Smooth muscle cell (in vitro differentiated cells): ENCODE data around the gene RAB8A. TPM values are rescaled to one million over a fixed set of nuclear protein-coding genes. Genes with fewer than 3 reads are reported as not detected.
A peak's percentile ranks its signal among the peaks of the same experiment; 100 is the strongest.

ENCODE experiments used
- DNase-seq: peaks from one replicate; lab custom pipeline; 2025; ENCODE audit not compliant: unreplicated experiment; lab: John Stamatoyannopoulos, UW
- H2AFZ ChIP-seq: fragments of 200-600 bp; sonication (generic); 2 replicates; pipeline ENCODE4 v1.6.0; 2016; ENCODE audit warnings: antibody characterized with exemption, low read depth, mild to moderate bottlenecking
- H3F3A ChIP-seq: fragments of 200-600 bp; sonication (generic); 2 replicates; pipeline ENCODE4 v1.6.0; 2017; ENCODE audit warnings: antibody characterized with exemption, low read depth
- H3K27ac ChIP-seq: fragments of 200-600 bp; sonication (generic); 2 replicates; pipeline ENCODE4 v1.5.1; 2016; ENCODE audit warnings: low read depth, mild to moderate bottlenecking
- H3K27me3 ChIP-seq: fragments of 200-600 bp; sonication (generic); 2 replicates; pipeline ENCODE4 v1.6.1; 2016; ENCODE audit warnings: low read depth, mild to moderate bottlenecking
- H3K36me3 ChIP-seq: fragments of 200-600 bp; sonication (generic); 2 replicates; pipeline ENCODE4 v1.5.1; 2016; ENCODE audit warnings: low read depth
- H3K4me1 ChIP-seq: fragments of 200-600 bp; sonication (generic); 2 replicates; pipeline ENCODE4 v1.5.1; 2016; ENCODE audit warnings: low read depth
- H3K4me2 ChIP-seq: fragments of 200-600 bp; sonication (generic); 2 replicates; pipeline ENCODE4 v1.6.0; 2016; ENCODE audit warnings: mild to moderate bottlenecking
- H3K4me3 ChIP-seq: fragments of 200-600 bp; sonication (generic); 2 replicates; pipeline ENCODE4 v1.5.1; 2016; ENCODE audit warnings: mild to moderate bottlenecking
- H3K79me2 ChIP-seq: fragments of 200-600 bp; sonication (generic); 2 replicates; pipeline ENCODE4 v1.6.0; 2016; ENCODE audit warnings: low read depth, mild to moderate bottlenecking
- H3K9ac ChIP-seq: fragments of 200-600 bp; sonication (generic); 2 replicates; pipeline ENCODE4 v1.6.0; 2016; ENCODE audit warnings: low read depth
- H3K9me3 ChIP-seq: fragments of 200-600 bp; sonication (generic); replicated peaks from 2 replicates; pipeline ENCODE4 v1.5.1; 2016; ENCODE audit warnings: low read depth
- H4K20me1 ChIP-seq: fragments of 200-600 bp; sonication (generic); 2 replicates; pipeline ENCODE4 v1.6.0; 2016; ENCODE audit warnings: low read depth
- CTCF ChIP-seq: fragments of 200-600 bp; sonication (generic); IDR thresholded peaks from 2 replicates; pipeline ENCODE4 v1.5.1; 2017; ENCODE audit warnings: borderline replicate concordance, mild to moderate bottlenecking, antibody characterized with exemption; ENCODE audit not compliant: insufficient read depth, poor library complexity, severe bottlenecking
- WGBS: methylation state at CpG from one replicate; pipeline ENCODE4 v1.1.7; 2016; ENCODE audit warnings: low lambda C conversion rate; 5-methylcytosine and 5-hydroxymethylcytosine counted together
- polyA plus RNA-seq: library from polyadenylated mRNA; unstranded; fragments of >200 nt; fragmentation: Nextera tagmentation; extraction: Ambion mirVana; gene quantifications from 2 replicates; pipeline ENCODE4 v1.2.1, GENCODE V29; 2016
- total RNA-seq: library from RNA; depleted of rRNA; stranded (reverse); fragments of >200 nt; gene quantifications from 2 replicates; pipeline ENCODE4 v1.2.3, GENCODE V29; 2014

Gene RAB8A
- total RNA-seq (47.3 and 60.2 TPM in 2 replicates), polyA plus RNA-seq (90.5 and 96.0 TPM in 2 replicates)

- Histone ChIP-seq H3K9ac (peak within 1 kb of the TSS; percentile 96), H3K79me2 (peaks cover 43% of the 10 kb centered on the region), H3K36me3 (no peaks in the 10 kb centered on the region), H2AFZ (peak within 1 kb of the TSS; percentile 67), H3K9me3 (no peaks in the 10 kb centered on the region), H3F3A (peaks cover 4% of the 10 kb centered on the region), H3K27me3 (no peaks in the 10 kb centered on the region), H3K4me1 (peaks cover 6% of the 10 kb centered on the region), H3K27ac (peak within 1 kb of the TSS; percentile 78), H4K20me1 (peaks cover 35% of the 10 kb centered on the region), H3K4me2 (peak within 1 kb of the TSS; percentile 91), H3K4me3 (peak within 1 kb of the TSS; percentile 93)
- WGBS, result 3% methylated on average over 74 of the region's 81 CpGs
- DNase-seq, result peak; percentile 100
- peak; percentile 87 for TF ChIP-seq CTCF
Measured at GRCh38 chr19:16111160-16111908, at the start of gene RAB8A. Gene RAB8A, plus strand, starts transcription at chr19:16111889. Its CDS starts 13 bp downstream, at chr19:16111902.

- DNase-seq, result no peak
- H3K9me3 ChIP-seq, result no peaks in the 10 kb centered on the region
Measured at GRCh38 chr19:16061943-16062342, 49.7 kb upstream of the RAB8A start.

GRCh38 chr19:16062789-16063188, 48.9 kb upstream of the RAB8A start:
- no peak overlapping the region for H3K4me3 ChIP-seq
- peak; percentile 85 for TF ChIP-seq CTCF
- H3K9me3 ChIP-seq, result no peaks in the 10 kb centered on the region
- H3K27ac ChIP-seq, result no peak overlapping the region
- H3K9ac ChIP-seq, result no peak overlapping the region
- H3K4me1 ChIP-seq, result no peaks in the 10 kb centered on the region
- H3F3A ChIP-seq, result no peaks in the 10 kb centered on the region
- DNase-seq, result no peak
- no peaks in the 10 kb centered on the region for H3K36me3 ChIP-seq
- H3K27me3 ChIP-seq, result no peaks in the 10 kb centered on the region
- H3K79me2 ChIP-seq, result no peaks in the 10 kb centered on the region
- no peaks in the 10 kb centered on the region for H4K20me1 ChIP-seq
- no peak overlapping the region for H3K4me2 ChIP-seq
- H2AFZ ChIP-seq, result no peak overlapping the region
- 61% methylated on average over 2 of the region's 2 CpGs for WGBS

More at GRCh38 chr19:16061943-16062342, 49.7 kb upstream of the RAB8A start:
- H3K27me3 ChIP-seq, result no peaks in the 10 kb centered on the region
- no peaks in the 10 kb centered on the region for H3K4me1 ChIP-seq
- H3F3A ChIP-seq, result no peaks in the 10 kb centered on the region
- no peak overlapping the region for H3K27ac ChIP-seq
- H3K4me3 ChIP-seq, result no peak overlapping the region
- H3K4me2 ChIP-seq, result no peak overlapping the region
- TF ChIP-seq CTCF, result no peak
- no peaks in the 10 kb centered on the region for H3K79me2 ChIP-seq
- no peaks in the 10 kb centered on the region for H4K20me1 ChIP-seq
- no peak overlapping the region for H3K9ac ChIP-seq
- no peak overlapping the region for H2AFZ ChIP-seq
- no peaks in the 10 kb centered on the region for H3K36me3 ChIP-seq
- WGBS, result 80% methylated on average over 4 of the region's 4 CpGs
